ENCODE measurements around the gene DGCR8. TPM values are rescaled to one million over a fixed set of nuclear protein-coding genes. Genes with fewer than 3 reads are reported as not detected.

The DGCR8 gene
- total and polyA plus RNA-seq, 2 donors from 2014 or later: 12.2 to 40.1 TPM

DNA sequence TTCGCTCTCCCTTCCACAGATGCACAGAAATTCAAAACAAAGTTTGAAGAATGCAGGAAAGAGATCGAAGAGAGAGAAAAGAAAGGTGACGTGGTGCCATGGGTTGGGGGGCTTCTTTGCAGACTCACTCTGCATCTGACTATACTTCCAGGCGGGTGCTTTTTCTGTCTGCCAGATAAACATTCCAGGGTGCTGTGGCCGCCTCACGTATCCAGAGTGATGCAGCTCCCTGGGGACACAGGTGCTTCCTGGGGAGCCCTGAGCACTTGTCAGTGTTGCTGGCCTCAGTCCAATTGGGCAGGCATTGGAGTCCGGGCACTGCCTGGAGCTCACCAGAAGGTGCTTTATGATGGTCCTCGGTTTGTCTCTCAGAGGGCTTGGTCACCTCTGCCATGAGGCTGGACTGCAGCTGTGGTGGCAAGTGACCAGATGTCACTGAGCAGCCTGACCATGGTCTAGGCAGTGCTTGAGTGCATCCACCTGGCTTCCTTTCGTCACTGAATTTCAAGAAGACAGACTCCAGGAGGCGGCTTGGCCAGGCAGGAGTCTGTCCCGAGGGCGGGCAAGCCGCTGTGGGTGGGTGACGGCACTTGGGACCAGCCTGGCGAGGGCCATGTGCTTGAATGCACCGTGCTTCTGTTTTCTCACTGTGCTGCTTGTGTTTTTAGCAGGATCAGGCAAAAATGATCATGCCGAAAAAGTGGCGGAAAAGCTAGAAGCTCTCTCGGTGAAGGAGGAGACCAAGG, 46.4 kb downstream of the DGCR8 start:
- FAIRE-seq (no peak), DNase-seq (no peak)
- Histone ChIP-seq H3K4me3 (ENCODE audit: low read length in 3 of 3) (no peak overlapping the region), H3K27me3 (ENCODE audit: control insufficient read depth, insufficient read depth, low read length) (no peaks in the 10 kb centered on the region), H3K27ac (ENCODE audit: low read depth in 2 of 2, low read length in 2 of 2) (no peak overlapping the region), H3K4me1 (ENCODE audit: control insufficient read depth in 2 of 3, insufficient read depth in 2 of 3, low read depth in 1 of 3, low read length in 3 of 3) (peaks cover 0 to 11% (median 0%) of the 10 kb centered on the region in 3 donors), H3K9ac (ENCODE audit: low read length in 3 of 3) (no peak overlapping the region), H3K9me3 (ENCODE audit: control insufficient read depth in 2 of 3, insufficient read depth in 1 of 3, low read length in 3 of 3) (no peaks in the 10 kb centered on the region), H3K36me3 (ENCODE audit: control insufficient read depth in 2 of 3, insufficient read depth in 3 of 3, low read length in 3 of 3) (peaks cover 0 to 16% (median 4%) of the 10 kb centered on the region in 3 donors)
- TF ChIP-seq, protein P1, sequence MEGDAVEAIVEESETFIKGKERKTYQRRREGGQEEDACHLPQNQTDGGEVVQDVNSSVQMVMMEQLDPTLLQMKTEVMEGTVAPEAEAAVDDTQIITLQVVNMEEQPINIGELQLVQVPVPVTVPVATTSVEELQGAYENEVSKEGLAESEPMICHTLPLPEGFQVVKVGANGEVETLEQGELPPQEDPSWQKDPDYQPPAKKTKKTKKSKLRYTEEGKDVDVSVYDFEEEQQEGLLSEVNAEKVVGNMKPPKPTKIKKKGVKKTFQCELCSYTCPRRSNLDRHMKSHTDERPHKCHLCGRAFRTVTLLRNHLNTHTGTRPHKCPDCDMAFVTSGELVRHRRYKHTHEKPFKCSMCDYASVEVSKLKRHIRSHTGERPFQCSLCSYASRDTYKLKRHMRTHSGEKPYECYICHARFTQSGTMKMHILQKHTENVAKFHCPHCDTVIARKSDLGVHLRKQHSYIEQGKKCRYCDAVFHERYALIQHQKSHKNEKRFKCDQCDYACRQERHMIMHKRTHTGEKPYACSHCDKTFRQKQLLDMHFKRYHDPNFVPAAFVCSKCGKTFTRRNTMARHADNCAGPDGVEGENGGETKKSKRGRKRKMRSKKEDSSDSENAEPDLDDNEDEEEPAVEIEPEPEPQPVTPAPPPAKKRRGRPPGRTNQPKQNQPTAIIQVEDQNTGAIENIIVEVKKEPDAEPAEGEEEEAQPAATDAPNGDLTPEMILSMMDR (IDR thresholded peaks at IDR 0.05; ENCODE audit: borderline replicate concordance, extremely low read depth, insufficient read depth): no peak
- intact Hi-C loops (cut with DNase I): no loop called here

DNA sequence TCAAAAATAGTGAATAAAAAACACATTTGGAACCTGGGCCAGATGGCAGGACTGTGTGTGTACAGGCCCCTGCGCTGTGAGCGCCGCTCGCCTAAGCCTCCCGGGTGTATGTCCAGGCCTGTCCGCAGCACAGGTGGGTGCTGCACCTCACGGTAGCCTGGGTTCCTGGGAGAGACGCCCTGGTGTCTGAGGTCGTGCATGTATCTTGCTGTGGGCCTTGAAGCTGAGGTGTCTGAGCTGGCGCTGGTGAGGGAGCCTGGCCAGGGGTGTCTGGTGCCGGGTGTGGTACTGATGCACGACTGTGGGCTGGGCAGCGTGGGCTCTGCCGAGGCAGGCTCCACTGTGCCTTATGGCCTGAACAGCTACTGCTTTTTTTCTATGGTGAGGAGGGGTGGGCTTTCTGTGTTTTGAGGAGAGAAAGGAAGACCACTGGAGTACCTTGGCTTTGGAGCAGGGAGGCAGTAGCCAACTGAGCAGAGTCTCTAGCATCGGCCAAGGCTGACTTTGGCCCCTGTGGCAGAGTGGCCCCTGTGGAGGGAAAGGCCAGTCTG, 47.4 kb downstream of the DGCR8 start:
- intact Hi-C loops (cut with DNase I): no loop called here
- FAIRE-seq (no peak), DNase-seq (no peak)
- no peak overlapping the region for H3K27ac ChIP-seq (ENCODE audit: low read depth in 2 of 2, low read length in 2 of 2)
- H3K27me3 ChIP-seq (ENCODE audit: control insufficient read depth, insufficient read depth, low read length): no peaks in the 10 kb centered on the region
- TF ChIP-seq, protein P1 (IDR thresholded peaks at IDR 0.05; ENCODE audit: borderline replicate concordance, extremely low read depth, insufficient read depth): no peak
- no peak overlapping the region for H3K4me3 ChIP-seq (ENCODE audit: low read length in 3 of 3)
- H3K36me3 ChIP-seq (ENCODE audit: control insufficient read depth in 2 of 3, insufficient read depth in 3 of 3, low read length in 3 of 3): peaks cover 0 to 13% (median 4%) of the 10 kb centered on the region in 3 donors
- H3K9ac ChIP-seq (ENCODE audit: low read length in 3 of 3): no peak overlapping the region
- peaks cover 0 to 12% (median 0%) of the 10 kb centered on the region in 3 donors for H3K4me1 ChIP-seq (ENCODE audit: control insufficient read depth in 2 of 3, insufficient read depth in 2 of 3, low read depth in 1 of 3, low read length in 3 of 3)
- H3K9me3 ChIP-seq (ENCODE audit: control insufficient read depth in 2 of 3, insufficient read depth in 1 of 3, low read length in 3 of 3): no peaks in the 10 kb centered on the region

DNA sequence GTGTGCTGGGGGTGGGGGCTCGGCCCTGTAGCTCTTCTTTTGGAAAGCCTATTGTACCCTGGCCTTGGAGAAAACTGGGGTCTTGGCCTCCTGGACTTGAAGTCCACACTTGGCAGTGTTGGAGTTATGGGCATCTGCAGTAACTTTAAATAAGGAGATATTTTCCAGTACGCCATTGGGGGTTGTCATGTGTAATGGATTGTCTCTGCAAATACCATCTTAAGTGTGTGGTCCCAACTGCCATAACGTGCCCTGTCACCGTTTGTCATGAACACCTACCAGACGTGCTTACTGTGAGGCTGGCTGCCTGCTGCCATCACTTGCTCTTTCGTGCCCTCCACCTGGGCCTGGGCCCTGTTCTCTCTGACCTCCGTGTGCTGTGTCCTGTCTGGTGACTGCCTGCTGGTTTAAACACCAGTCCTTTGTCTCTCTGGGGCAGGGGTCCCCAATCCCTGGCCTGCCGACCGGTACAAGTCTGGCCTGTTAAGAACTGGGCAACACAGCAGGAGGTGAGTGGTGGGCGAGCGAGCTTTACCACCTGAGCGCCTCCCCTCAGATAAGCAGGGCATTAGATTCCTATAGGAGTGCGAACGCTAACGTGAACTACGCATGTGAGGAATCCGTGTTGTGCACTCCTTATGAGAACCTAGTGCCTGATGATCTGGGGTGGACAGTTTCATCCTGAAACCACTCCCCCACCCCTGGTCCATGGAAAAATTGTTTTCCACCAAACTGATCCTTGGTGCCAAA, 48.0 kb downstream of the DGCR8 start:
- intact Hi-C loops (cut with DNase I): no loop called here
- no peak overlapping the region for H3K9ac ChIP-seq (ENCODE audit: low read length in 3 of 3)
- TF ChIP-seq, protein P1 (IDR thresholded peaks at IDR 0.05; ENCODE audit: borderline replicate concordance, extremely low read depth, insufficient read depth): no peak
- H3K27me3 ChIP-seq (ENCODE audit: control insufficient read depth, insufficient read depth, low read length): no peaks in the 10 kb centered on the region
- H3K4me3 ChIP-seq (ENCODE audit: low read length in 3 of 3): no peak overlapping the region
- H3K27ac ChIP-seq (ENCODE audit: low read depth in 2 of 2, low read length in 2 of 2): no peak overlapping the region
- H3K36me3 ChIP-seq (ENCODE audit: control insufficient read depth in 2 of 3, insufficient read depth in 3 of 3, low read length in 3 of 3): peaks cover 0 to 12% (median 4%) of the 10 kb centered on the region in 3 donors
- no peak for DNase-seq
- H3K9me3 ChIP-seq (ENCODE audit: control insufficient read depth in 2 of 3, insufficient read depth in 1 of 3, low read length in 3 of 3): no peaks in the 10 kb centered on the region
- FAIRE-seq: no peak
- peaks cover 0 to 18% (median 0%) of the 10 kb centered on the region in 3 donors for H3K4me1 ChIP-seq (ENCODE audit: control insufficient read depth in 2 of 3, insufficient read depth in 2 of 3, low read depth in 1 of 3, low read length in 3 of 3)

Measured in kidney (tissue), 14 donors.